Thoracic aorta (tissue), 2 donors: ENCODE measurements around the gene FAM78A. TPM values are rescaled to one million over a fixed set of nuclear protein-coding genes. Genes with fewer than 3 reads are reported as not detected.

ENCODE experiments used
- ATAC-seq: fragments of 150-250 bp; one replicate; pipeline ENCODE4 v1.8.0; 2017; ENCODE audit warnings: low read depth; ENCODE audit not compliant: insufficient number of reproducible peaks, low FRiP score
- DNase-seq: peaks from one replicate; pipeline ENCODE4 v3.0.0-alpha.2; 2020; ENCODE audit warnings: low spot score
- H3K27ac ChIP-seq, 2 donors: fragments of 200-600 bp; sonication (generic); 1 replicate in 1 of 2; 2 replicates in 1 of 2; pipeline ENCODE4 v1.5.1; 2016; ENCODE audit warnings: mild to moderate bottlenecking in 2 of 2, moderate library complexity in 2 of 2
- H3K27me3 ChIP-seq: fragments of 200-600 bp; sonication (generic); replicated peaks from 2 replicates; pipeline ENCODE4 v1.6.0; 2016; ENCODE audit warnings: mild to moderate bottlenecking; ENCODE audit not compliant: insufficient read depth
- H3K36me3 ChIP-seq: fragments of 200-600 bp; sonication (generic); one replicate; pipeline ENCODE4 v1.5.1; 2016
- H3K4me1 ChIP-seq, 2 donors: fragments of 200-600 bp; sonication (generic); 1 replicate in 1 of 2; 2 replicates in 1 of 2; pipeline versions ENCODE4 v1.5.1 to v1.6.0; 2016; ENCODE audit warnings: low read depth in 2 of 2, mild to moderate bottlenecking in 1 of 2; ENCODE audit not compliant: control insufficient read depth in 1 of 2
- H3K4me3 ChIP-seq: fragments of 200-600 bp; sonication (generic); 2 replicates; pipeline ENCODE4 v1.5.1; 2016; ENCODE audit warnings: mild to moderate bottlenecking
- H3K9me3 ChIP-seq: fragments of 200-600 bp; sonication (generic); 2 replicates; pipeline ENCODE4 v1.5.1; 2016
- total RNA-seq, 2 donors: library from RNA; depleted of rRNA; stranded (reverse); fragments of >200 nt; gene quantifications; one replicate each; pipeline versions ENCODE4 v1.1.0 to v1.2.3, GENCODE V29; 2016
- TF ChIP-seq, protein P1 (sequence below): fragments of 200-600 bp; sonication (generic); IDR thresholded peaks from one replicate; pipeline ENCODE4 v1.5.1; 2019; ENCODE audit warnings: antibody characterized with exemption

The FAM78A gene
- total RNA-seq, 2 donors from 2014 or later = 5.0 to 5.7 TPM

DNA sequence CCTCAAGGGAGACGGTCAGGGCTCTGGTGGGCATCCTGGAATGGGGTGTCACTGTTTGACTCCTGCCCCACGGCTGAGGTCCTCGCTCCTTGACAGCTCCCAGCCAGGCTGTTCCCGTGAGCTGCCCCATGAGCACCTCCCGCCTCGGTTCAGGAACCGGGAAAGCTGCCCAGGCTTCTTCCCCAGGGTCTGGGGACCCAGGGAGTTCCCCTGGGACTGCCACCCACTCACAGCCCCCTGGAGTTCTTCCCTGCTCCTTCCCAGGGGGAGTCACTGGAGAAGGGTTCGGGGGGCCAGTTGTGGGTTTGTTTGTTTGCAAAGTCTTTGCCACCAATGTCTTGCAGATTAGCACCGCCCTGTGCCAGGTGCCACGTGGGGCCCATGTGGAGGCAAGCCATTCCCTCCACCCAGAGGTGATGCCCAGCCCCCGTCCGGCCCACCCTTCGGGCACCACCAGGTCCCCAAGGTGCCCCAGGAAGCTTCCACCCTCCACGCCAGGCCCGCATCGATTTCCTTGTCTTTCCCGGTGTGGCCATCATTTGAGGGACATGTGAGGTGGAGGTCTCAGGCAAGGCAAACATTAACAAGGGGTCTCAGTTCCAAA is 14.6 kb upstream of the FAM78A start:
- no peak for DNase-seq
- Histone ChIP-seq H3K27ac (no peak overlapping the region), H3K4me1 (peaks cover 9 to 20% of the 10 kb centered on the region in 2 donors), H3K27me3 (no peaks in the 10 kb centered on the region), H3K9me3 (no peaks in the 10 kb centered on the region), H3K36me3 (no peaks in the 10 kb centered on the region), H3K4me3 (peak overlapping the region; percentile 69)
- TF ChIP-seq, protein P1, sequence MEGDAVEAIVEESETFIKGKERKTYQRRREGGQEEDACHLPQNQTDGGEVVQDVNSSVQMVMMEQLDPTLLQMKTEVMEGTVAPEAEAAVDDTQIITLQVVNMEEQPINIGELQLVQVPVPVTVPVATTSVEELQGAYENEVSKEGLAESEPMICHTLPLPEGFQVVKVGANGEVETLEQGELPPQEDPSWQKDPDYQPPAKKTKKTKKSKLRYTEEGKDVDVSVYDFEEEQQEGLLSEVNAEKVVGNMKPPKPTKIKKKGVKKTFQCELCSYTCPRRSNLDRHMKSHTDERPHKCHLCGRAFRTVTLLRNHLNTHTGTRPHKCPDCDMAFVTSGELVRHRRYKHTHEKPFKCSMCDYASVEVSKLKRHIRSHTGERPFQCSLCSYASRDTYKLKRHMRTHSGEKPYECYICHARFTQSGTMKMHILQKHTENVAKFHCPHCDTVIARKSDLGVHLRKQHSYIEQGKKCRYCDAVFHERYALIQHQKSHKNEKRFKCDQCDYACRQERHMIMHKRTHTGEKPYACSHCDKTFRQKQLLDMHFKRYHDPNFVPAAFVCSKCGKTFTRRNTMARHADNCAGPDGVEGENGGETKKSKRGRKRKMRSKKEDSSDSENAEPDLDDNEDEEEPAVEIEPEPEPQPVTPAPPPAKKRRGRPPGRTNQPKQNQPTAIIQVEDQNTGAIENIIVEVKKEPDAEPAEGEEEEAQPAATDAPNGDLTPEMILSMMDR = no peak
- no peak for ATAC-seq

DNA sequence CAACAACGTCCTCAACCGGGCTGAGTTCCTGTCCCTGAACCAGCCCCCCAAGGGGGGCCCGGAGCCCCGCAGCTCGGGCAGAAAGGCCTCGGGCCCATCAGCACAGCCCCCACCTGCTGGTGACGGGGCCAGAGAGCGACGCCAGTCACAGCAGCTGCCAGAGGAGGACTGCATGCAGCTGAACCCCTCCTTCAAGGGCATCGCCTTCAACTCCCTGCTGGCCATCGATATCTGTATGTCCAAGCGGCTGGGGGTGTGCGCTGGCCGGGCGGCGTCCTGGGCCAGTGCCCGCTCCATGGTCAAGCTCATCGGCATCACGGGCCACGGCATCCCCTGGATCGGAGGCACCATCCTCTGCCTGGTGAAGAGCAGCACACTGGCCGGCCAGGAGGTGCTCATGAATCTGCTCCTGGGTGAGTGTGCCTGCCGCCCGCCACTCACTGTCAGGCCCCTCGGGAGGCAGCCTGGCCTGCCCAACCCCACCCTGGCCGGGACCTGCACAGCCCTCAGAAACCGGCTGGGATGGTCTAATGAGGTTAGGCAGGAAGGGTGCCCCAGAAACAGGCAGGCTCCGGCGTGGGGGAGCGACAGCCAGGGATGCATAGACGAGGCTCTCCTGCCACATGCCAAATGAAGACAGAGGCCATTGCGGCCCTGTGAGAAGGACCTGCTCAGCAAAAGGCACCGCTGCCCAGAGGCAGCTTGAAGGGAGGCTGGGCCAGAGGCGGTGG is 13.9 kb upstream of the FAM78A start:
- DNase-seq (no peak), ATAC-seq (no peak)
- Histone ChIP-seq H3K27ac (peak overlapping the region; percentile 39 to 55), H3K27me3 (no peaks in the 10 kb centered on the region), H3K4me1 (peaks cover 9 to 20% of the 10 kb centered on the region in 2 donors), H3K4me3 (peak overlapping the region; percentile 69), H3K9me3 (no peaks in the 10 kb centered on the region), H3K36me3 (no peaks in the 10 kb centered on the region)
- TF ChIP-seq, protein P1 = no peak

DNA sequence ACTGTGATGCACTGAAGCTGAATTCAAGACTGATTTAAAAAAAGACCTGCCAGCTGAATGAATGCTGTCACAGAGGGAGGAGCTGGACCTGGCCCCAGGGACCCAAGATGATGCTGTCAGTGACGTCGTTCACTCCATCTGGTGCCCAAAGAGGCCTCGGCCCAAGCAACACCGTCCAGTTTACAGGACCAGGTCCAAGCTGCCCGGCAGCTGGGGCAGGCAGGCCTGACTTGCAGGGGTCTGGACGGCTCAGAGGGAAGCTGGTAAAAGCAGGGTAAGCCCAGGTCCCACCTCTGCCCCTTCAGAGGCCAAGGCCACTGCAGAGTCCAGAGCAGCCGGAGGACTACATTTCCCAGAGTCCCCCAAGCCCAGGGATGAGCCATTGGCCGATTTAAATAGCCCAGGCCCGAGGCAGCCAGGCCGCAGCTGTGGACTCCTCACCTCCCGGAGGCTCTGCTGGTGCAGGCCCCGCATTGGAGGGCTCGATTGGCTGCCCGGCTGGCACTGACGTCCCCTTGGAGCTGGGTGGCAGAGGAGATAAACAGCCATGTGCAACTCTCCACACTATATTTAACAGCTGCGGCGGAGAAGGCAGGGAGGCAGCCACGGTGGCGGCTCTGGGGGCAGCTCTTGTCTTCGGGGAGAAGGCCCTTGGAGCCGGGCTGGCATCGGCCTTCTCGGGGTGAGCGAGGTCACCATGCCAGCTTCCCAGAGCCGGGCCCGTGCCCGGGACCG is 13.2 kb upstream of the FAM78A start, which contains the start of gene PLPP7:
TSS of gene PLPP7 (plus strand) at position 423 of the 735 bp plus-strand sequence. CDS start at position 698, 275 bp downstream.
- H3K4me3 ChIP-seq = peak within 1 kb of the TSS; percentile 69
- peak; percentile 54 for DNase-seq
- H3K9me3 ChIP-seq = no peaks in the 10 kb centered on the region
- ATAC-seq = peak; percentile 79
- no peaks in the 10 kb centered on the region for H3K36me3 ChIP-seq
- H3K27ac ChIP-seq = peak within 1 kb of the TSS; percentile 39 to 55
- no peaks in the 10 kb centered on the region for H3K27me3 ChIP-seq
- peaks cover 9 to 20% of the 10 kb centered on the region in 2 donors for H3K4me1 ChIP-seq
- TF ChIP-seq, protein P1 = no peak

DNA sequence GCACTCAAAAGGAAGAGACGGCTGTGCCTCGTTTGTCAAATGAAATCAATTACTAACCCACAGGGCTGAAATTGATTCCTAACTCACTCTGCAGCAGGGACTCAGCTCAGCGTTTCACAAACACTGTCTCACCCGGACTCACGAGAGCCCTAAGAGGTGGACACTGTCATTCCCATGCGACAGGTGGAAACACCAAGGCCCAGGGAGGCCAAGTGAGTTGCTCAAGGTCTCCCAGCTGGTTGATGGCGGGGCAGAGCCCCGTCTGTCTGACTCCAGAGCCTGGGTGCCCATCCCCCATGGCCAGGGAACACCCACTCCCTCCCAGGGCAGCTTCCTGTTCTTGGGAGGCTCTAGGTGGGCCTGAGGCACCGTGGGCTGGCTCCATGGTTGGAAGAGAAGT is 11.9 kb upstream of the FAM78A start:
- no peaks in the 10 kb centered on the region for H3K9me3 ChIP-seq
- no peak overlapping the region for H3K27ac ChIP-seq
- TF ChIP-seq, protein P1 = no peak
- no peaks in the 10 kb centered on the region for H3K27me3 ChIP-seq
- H3K4me3 ChIP-seq = no peak overlapping the region
- ATAC-seq (no peak), DNase-seq (no peak)
- H3K36me3 ChIP-seq = no peaks in the 10 kb centered on the region
- H3K4me1 ChIP-seq = peaks cover 9 to 22% of the 10 kb centered on the region in 2 donors

DNA sequence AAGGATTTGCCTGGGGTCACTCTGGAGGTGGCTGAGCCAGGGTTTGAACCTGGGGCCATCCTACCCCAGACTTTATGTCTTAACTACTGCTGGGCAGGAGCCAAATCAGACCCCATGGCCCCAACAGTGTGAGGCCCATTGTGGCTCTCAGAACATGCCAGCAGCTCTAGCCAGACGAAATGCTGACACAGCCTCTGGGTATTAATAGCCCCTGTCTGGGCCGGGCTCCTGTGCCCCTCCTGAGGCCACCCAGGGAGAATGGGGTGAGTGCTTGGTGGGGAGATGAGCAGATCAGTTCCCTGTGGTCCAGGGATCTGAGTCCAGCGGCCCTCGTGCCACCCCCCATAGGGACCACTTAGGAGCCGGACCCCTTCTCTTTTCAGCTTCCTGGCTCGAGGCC is 11.0 kb upstream of the FAM78A start:
- Histone ChIP-seq H3K36me3 (no peaks in the 10 kb centered on the region), H3K4me3 (no peak overlapping the region), H3K9me3 (no peaks in the 10 kb centered on the region), H3K27me3 (no peaks in the 10 kb centered on the region), H3K27ac (no peak overlapping the region), H3K4me1 (peaks cover 15 to 31% of the 10 kb centered on the region in 2 donors)
- no peak for ATAC-seq
- TF ChIP-seq, protein P1 = no peak
- DNase-seq = no peak
